ENCODE results near the gene KIF21B. TPM values are rescaled to one million over a fixed set of nuclear protein-coding genes. Genes with fewer than 3 reads are reported as not detected.
A peak's percentile ranks its signal among the peaks of the same experiment; 100 is the strongest.
"Not testable (repeated sequence)": the region's sequence is repeated elsewhere in the genome, so short reads cannot be mapped to it uniquely, and the experiment has no call there.

Gene KIF21B
- total and polyA plus RNA-seq, 2 experiments from 2014 or later, result 0.18 to 1.3 TPM

DNA sequence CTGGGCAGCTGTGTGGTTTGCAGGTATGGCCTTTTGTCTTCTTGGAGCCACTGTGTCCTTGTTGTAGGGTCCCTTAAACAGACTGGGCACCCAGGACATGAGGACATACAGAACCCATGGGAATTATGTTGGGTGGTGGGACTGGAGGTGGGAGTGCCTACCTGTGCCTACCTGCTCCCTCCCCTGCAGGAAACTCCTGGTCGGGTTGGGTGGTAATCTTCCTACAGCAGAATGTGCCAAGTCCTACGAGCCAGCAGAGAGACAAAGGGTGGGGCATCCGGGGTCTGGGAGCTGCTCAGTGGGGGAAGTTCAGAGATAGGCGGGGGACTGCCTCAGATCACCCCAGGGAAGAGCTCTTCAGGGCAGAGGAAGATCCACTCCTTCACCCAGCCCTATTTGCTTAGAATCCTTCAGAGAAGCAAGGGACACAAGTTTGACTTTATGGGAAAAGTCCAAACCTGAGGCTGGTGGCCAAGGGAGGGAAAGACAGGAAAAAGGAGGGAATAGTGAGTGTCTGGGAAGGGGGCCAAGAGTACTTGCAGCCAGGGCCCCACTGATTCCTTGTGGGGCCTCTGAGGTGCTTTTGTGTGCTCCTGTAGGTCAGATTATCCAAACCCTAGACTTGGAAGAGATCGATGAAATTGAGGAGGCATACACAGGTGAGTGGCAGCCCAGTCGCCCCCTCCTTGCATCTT is 58.3 kb downstream of the KIF21B start:
- no peaks in the 10 kb centered on the region for H3K36me3 ChIP-seq (replicated peaks; ENCODE audit: insufficient read depth, low read depth)
- H3K79me2 ChIP-seq, result no peaks in the 10 kb centered on the region
- H3K9me3 ChIP-seq (ENCODE audit: low read depth), result no peaks in the 10 kb centered on the region
- WGBS (ENCODE audit: low lambda C conversion rate, missing lambda C conversion rate), result 59% methylated on average over 6 of the region's 6 CpGs
- H3K4me2 ChIP-seq, result no peak overlapping the region
- no peak overlapping the region for H3K4me3 ChIP-seq
- no peaks in the 10 kb centered on the region for H3K27me3 ChIP-seq
- H4K20me1 ChIP-seq (ENCODE audit: insufficient read depth, poor library complexity, severe bottlenecking), result no peaks in the 10 kb centered on the region
- no peak overlapping the region for H3K27ac ChIP-seq
- no peak overlapping the region for H2AFZ ChIP-seq
- DNase-seq (ENCODE audit: low spot score), result no peak
- TF ChIP-seq EZH2 (IDR thresholded peaks at IDR 0.05; ENCODE audit: borderline replicate concordance) (no peak), EZH2phosphoT487 (IDR thresholded peaks at IDR 0.05; ENCODE audit: low read depth, severe bottlenecking, unreplicated experiment) (no peak)
- TF ChIP-seq, protein P1, sequence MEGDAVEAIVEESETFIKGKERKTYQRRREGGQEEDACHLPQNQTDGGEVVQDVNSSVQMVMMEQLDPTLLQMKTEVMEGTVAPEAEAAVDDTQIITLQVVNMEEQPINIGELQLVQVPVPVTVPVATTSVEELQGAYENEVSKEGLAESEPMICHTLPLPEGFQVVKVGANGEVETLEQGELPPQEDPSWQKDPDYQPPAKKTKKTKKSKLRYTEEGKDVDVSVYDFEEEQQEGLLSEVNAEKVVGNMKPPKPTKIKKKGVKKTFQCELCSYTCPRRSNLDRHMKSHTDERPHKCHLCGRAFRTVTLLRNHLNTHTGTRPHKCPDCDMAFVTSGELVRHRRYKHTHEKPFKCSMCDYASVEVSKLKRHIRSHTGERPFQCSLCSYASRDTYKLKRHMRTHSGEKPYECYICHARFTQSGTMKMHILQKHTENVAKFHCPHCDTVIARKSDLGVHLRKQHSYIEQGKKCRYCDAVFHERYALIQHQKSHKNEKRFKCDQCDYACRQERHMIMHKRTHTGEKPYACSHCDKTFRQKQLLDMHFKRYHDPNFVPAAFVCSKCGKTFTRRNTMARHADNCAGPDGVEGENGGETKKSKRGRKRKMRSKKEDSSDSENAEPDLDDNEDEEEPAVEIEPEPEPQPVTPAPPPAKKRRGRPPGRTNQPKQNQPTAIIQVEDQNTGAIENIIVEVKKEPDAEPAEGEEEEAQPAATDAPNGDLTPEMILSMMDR (IDR thresholded peaks at IDR 0.05; ENCODE audit: poor library complexity), result no peak
- H3K4me1 ChIP-seq (ENCODE audit: insufficient read depth), result no peaks in the 10 kb centered on the region
- H3K9me2 ChIP-seq (replicated peaks; ENCODE audit: insufficient read depth), result no peaks in the 10 kb centered on the region

DNA sequence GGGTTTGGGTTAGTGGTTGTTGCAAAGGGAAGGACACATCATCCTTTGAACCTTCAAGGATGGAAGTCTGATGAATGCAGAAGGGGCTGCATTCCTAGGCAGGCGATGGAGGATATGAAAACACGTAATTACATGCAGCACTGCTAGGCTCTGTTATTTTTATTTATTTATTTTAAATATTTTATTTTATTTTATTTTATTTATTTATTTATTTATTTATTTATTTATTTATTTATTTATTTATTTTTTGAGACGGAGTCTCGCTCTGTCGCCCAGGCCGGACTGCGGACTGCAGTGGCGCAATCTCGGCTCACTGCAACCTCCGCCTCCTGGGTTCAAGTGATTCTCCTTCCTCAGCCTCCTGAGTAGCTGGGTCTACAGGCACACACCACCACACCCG is 59.6 kb downstream of the KIF21B start:
- not testable (repeated sequence) for H4K20me1 ChIP-seq (ENCODE audit: insufficient read depth, poor library complexity, severe bottlenecking); H3K4me3 ChIP-seq; H3K79me2 ChIP-seq; H3K9me2 ChIP-seq (replicated peaks; ENCODE audit: insufficient read depth); H3K9me3 ChIP-seq (ENCODE audit: low read depth); H3K4me2 ChIP-seq; DNase-seq (ENCODE audit: low spot score); H3K27me3 ChIP-seq; H3K27ac ChIP-seq; H3K4me1 ChIP-seq (ENCODE audit: insufficient read depth); H2AFZ ChIP-seq; H3K36me3 ChIP-seq (replicated peaks; ENCODE audit: insufficient read depth, low read depth)
- over 99% methylated on average over 11 of the region's 11 CpGs for WGBS (ENCODE audit: low lambda C conversion rate, missing lambda C conversion rate)

- H3K4me3 ChIP-seq, result no peak overlapping the region
- H3K4me1 ChIP-seq (ENCODE audit: insufficient read depth), result no peaks in the 10 kb centered on the region
- H3K9me3 ChIP-seq (ENCODE audit: low read depth), result no peaks in the 10 kb centered on the region
- 94% methylated on average over 2 of the region's 2 CpGs for WGBS (ENCODE audit: low lambda C conversion rate, missing lambda C conversion rate)
- H3K9me2 ChIP-seq (replicated peaks; ENCODE audit: insufficient read depth), result no peaks in the 10 kb centered on the region
- no peak overlapping the region for H3K27ac ChIP-seq
- H3K27me3 ChIP-seq, result no peaks in the 10 kb centered on the region
- no peaks in the 10 kb centered on the region for H3K79me2 ChIP-seq
- no peaks in the 10 kb centered on the region for H4K20me1 ChIP-seq (ENCODE audit: insufficient read depth, poor library complexity, severe bottlenecking)
- TF ChIP-seq EZH2phosphoT487 (IDR thresholded peaks at IDR 0.05; ENCODE audit: low read depth, severe bottlenecking, unreplicated experiment) (no peak), EZH2 (IDR thresholded peaks at IDR 0.05; ENCODE audit: borderline replicate concordance) (no peak)
- TF ChIP-seq, protein P1 (IDR thresholded peaks at IDR 0.05; ENCODE audit: poor library complexity), result no peak
- no peaks in the 10 kb centered on the region for H3K36me3 ChIP-seq (replicated peaks; ENCODE audit: insufficient read depth, low read depth)
- H2AFZ ChIP-seq, result no peak overlapping the region
- H3K4me2 ChIP-seq, result no peak overlapping the region
- DNase-seq (ENCODE audit: low spot score), result no peak
Measured at GRCh38 chr1:200963076-200963475, 60.4 kb downstream of the KIF21B start.

- Histone ChIP-seq H3K4me2 (no peak overlapping the region), H3K79me2 (no peaks in the 10 kb centered on the region), H3K9me2 (replicated peaks; ENCODE audit: insufficient read depth) (no peaks in the 10 kb centered on the region), H3K9me3 (ENCODE audit: low read depth) (no peaks in the 10 kb centered on the region), H3K27me3 (no peaks in the 10 kb centered on the region), H3K36me3 (replicated peaks; ENCODE audit: insufficient read depth, low read depth) (no peaks in the 10 kb centered on the region), H4K20me1 (ENCODE audit: insufficient read depth, poor library complexity, severe bottlenecking) (no peaks in the 10 kb centered on the region), H3K27ac (no peak overlapping the region), H2AFZ (no peak overlapping the region), H3K4me3 (no peak overlapping the region), H3K4me1 (ENCODE audit: insufficient read depth) (no peaks in the 10 kb centered on the region)
- DNase-seq (ENCODE audit: low spot score), result peak; percentile 2
- 81% methylated on average over 4 of the region's 4 CpGs for WGBS (ENCODE audit: low lambda C conversion rate, missing lambda C conversion rate)
- TF ChIP-seq EZH2 (IDR thresholded peaks at IDR 0.05; ENCODE audit: borderline replicate concordance) (no peak), EZH2phosphoT487 (IDR thresholded peaks at IDR 0.05; ENCODE audit: low read depth, severe bottlenecking, unreplicated experiment) (no peak)
- TF ChIP-seq, protein P1 (IDR thresholded peaks at IDR 0.05; ENCODE audit: poor library complexity), result no peak
Measured at GRCh38 chr1:200962631-200963030, 60.9 kb downstream of the KIF21B start.

DNA sequence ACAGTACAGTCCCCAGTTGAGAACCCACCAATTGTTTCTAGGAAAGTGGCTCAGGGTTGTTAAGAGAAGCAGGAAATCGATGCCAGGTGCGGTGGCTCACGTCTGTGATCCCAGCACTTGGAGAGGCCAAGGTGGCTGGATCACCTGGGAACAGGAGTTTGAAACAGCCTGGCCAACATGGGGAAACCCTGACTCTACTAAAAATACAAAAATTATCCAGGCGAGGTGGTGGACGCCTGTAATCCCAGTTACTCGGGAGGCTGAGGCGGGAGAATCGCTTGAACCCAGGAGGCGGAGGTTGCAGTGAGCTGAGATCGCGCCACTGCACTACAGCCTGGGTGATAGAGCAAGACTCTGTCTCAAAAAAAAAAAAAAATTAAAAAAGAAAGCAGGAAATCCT is 61.4 kb downstream of the KIF21B start:
- H3K36me3 ChIP-seq (replicated peaks; ENCODE audit: insufficient read depth, low read depth); H3K4me1 ChIP-seq (ENCODE audit: insufficient read depth); H3K9me2 ChIP-seq (replicated peaks; ENCODE audit: insufficient read depth); H4K20me1 ChIP-seq (ENCODE audit: insufficient read depth, poor library complexity, severe bottlenecking); H3K9me3 ChIP-seq (ENCODE audit: low read depth); H3K27me3 ChIP-seq; H3K4me3 ChIP-seq; H3K79me2 ChIP-seq; H2AFZ ChIP-seq; H3K27ac ChIP-seq; DNase-seq (ENCODE audit: low spot score); H3K4me2 ChIP-seq: not testable (repeated sequence)
- 95% methylated on average over 11 of the region's 11 CpGs for WGBS (ENCODE audit: low lambda C conversion rate, missing lambda C conversion rate)
